Esophagus squamous epithelium (tissue), 4 donors: ENCODE data around the gene SOX11.

Experiments
- CTCF ChIP-seq, 6 experiments: fragments of 450-650 bp in 4 of 6; fragments of 200-600 bp in 2 of 6; sonication (generic) in 2 of 6; IDR thresholded peaks; one replicate each; pipeline ENCODE4 v1.5.1; 2016 to 2019; ENCODE audit warnings: antibody characterized with exemption in 6 of 6, mild to moderate bottlenecking in 4 of 6, moderate library complexity in 4 of 6
- POLR2A ChIP-seq, 4 donors: fragments of 450-650 bp; IDR thresholded peaks; one replicate each; pipeline ENCODE4 v1.6.1; 2017; ENCODE audit warnings: antibody characterized with exemption in 4 of 4, mild to moderate bottlenecking in 4 of 4, moderate library complexity in 3 of 4

- TF ChIP-seq POLR2A (IDR thresholded peaks at IDR 0.05) = no peak
- no peak for TF ChIP-seq CTCF (IDR thresholded peaks at IDR 0.05)
Observed at GRCh38 chr2:5713101-5713500, 20.9 kb downstream of the SOX11 start.
